Right ventricle myocardium superior (tissue), 1 donor: ENCODE data around the gene CACNA1C. TPM values are rescaled to one million over a fixed set of nuclear protein-coding genes. Genes with fewer than 3 reads are reported as not detected.
"Not testable (repeated sequence)": the region's sequence is repeated elsewhere in the genome, so short reads cannot be mapped to it uniquely, and the experiment has no call there.

Experiments
- ATAC-seq: fragments of 200-7000 bp; cut with Tn5 transposase; one replicate; pipeline ENCODE4 v1.9.1; 2020; ENCODE audit warnings: mild to moderate bottlenecking; ENCODE audit not compliant: poor library complexity
- DNase-seq: peaks from one replicate; pipeline ENCODE4 v3.0.0-alpha.2; 2020
- intact Hi-C: fragments of 100-400 bp; cut with DNase I; formaldehyde crosslinking; loops from one replicate; pipeline ENCODE4 v1.11.2; 2022
- total RNA-seq: library from RNA; stranded (reverse); fragmentation: NEBNext Ultra II Directional; extraction: Animal tissue kit (Norgen Biotek cat#: 25700); gene quantifications from one replicate; pipeline ENCODE4 v1.2.1, GENCODE V29; 2021
- donor health status: DM: no; HTN: yes; CAD: no; lungs with severe emphysema.

Gene CACNA1C
- total RNA-seq, 1 donor from 2014 or later, result 151 TPM

DNA sequence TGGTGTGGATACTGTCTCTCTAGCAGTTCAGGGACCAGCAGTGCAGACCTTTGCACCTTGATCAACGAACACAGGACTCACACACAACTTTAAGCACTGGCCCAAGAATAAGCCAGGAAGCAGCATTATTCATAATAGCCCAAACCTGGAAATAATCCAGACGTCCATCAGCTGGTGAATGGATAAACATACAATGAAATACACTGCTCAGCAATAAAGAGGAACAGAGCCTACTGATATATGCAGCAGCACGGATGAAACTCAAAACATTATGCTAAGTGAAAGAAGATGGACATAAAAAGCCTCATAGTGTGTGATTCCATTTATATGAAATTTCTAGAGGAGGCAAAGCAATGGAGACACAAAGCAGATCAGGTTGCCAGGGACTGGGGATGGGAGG, 438.0 kb downstream of the CACNA1C start:
- ATAC-seq (no peak), DNase-seq (no peak)
- intact Hi-C loops, result no loop called here

DNA sequence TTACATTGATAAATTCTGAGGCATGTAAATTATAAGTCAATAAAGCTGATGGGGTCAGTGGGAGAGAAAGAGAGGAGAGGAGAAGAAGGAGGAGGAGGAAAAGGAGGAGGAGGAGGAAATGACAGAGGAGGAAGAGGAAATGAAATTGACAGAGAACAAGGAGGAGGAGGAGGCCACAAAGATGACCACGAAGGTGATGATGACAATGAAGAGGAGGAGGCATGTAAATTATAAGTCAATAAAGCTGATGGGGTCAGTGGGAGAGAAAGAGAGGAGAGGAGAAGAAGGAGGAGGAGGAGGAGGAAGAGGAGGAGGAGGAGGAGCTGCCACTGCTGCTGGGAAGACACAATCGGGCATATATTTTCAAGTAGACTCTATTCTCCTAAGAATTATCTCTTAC, 438.6 kb downstream of the CACNA1C start:
- ATAC-seq, DNase-seq, intact Hi-C loops: not testable (repeated sequence)

DNA sequence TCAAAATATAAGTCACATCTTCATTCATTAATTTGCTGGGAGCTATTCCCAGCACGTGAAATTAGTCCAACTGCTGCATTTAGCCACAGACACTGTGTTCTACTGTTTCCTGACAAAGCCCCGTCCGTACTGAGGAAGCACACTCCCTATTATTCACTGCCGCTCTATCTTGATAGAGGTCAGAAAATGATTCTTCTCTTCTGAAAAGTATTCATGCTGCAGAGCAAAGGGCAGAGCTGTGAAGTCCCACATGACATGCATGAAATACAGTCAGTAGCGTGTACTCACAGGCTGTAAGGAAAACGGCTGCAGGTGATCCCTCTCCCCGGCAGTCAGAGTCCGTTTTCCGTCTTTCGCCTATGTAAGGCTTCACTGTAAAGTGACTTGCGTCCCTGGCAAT, 439.4 kb downstream of the CACNA1C start:
- intact Hi-C loops, result no loop called here
- ATAC-seq (no peak), DNase-seq (no peak)

DNA sequence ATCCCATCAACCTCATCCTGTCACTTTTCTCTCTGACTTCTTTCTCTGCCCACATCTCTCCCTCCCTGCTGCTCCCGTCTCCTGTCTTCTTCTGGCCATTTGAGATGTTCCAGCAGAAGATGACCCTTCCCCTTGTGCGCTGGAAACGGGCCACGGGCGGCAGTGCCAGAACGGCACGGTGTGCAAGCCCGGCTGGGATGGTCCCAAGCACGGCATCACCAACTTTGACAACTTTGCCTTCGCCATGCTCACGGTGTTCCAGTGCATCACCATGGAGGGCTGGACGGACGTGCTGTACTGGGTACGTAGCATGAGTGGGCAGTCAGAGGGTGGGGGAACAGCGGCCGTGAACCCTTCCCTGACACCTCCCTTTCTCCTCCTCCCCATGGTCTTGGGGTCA, 440.3 kb downstream of the CACNA1C start:
- ATAC-seq (no peak), DNase-seq (no peak)
- intact Hi-C loops, result no loop called here

DNA sequence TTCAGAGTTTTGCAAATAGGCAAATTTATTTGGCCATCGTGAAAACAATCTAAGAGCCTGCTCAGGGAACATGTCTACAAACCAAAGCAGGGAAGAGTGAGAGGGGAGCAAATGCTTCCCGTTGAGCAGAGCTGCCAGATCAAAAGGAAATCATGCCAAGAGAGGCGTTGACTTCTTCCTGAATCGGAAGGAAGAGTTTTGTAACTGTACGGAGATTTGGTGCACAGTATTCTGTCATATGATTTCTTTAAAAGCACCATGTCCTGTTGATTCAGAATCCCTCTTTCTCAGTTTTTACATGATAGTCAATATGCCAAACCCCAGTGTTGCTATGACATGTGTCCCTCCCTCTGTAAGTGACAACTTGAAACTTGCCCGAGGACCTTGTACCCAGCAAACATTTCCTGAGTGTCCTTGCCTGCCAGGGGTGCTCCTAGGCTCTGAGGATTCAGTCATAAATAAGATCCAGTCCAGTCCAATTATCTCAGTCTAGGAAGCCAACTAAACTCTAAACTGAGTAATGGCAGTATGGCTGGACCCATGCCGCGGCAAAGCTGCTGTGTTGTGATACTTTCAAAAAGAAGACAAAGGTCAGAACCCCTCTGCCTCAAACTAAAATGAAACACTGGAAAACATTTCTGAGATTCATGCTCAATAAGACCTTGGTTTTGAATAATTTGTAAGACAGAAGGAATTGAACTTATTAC, 441.9 kb downstream of the CACNA1C start:
- intact Hi-C loops, result no loop called here
- DNase-seq, result no peak
- ATAC-seq, result peak; percentile 78

DNA sequence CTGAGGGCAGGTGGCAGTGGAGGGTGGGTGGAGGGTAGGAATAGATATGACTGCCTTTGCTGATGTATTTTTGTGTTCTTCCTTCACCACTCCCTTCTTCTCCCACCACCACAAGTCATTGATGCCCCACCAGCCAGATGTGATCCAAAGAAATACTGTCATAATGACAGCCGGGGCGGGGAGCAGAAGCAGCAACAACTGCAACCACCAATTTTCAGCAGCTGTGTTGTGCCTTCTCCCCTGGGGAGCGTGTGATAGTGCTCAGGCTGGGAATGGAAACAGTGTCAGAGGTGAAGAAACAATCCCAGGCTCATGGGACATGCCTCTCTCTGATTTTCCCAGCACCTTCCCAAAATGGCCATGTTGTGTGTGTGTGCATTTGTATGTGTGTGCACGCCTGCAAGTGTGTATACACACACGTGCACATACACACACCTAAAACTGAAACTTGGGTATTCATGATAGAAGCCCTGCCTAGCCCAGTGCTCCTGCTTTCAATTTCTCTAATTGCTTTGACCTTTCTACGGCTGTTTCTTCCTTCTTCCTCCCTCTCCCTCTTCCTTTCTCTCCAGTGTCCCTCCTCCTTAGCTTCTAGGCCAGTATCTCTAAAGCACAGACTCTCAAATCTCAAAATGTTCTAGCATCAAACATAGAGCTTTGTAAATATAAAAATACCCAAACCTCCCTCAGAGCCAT, 442.8 kb downstream of the CACNA1C start:
- no peak for DNase-seq
- peak; percentile 50 for ATAC-seq
- intact Hi-C loops, result no loop called here

DNA sequence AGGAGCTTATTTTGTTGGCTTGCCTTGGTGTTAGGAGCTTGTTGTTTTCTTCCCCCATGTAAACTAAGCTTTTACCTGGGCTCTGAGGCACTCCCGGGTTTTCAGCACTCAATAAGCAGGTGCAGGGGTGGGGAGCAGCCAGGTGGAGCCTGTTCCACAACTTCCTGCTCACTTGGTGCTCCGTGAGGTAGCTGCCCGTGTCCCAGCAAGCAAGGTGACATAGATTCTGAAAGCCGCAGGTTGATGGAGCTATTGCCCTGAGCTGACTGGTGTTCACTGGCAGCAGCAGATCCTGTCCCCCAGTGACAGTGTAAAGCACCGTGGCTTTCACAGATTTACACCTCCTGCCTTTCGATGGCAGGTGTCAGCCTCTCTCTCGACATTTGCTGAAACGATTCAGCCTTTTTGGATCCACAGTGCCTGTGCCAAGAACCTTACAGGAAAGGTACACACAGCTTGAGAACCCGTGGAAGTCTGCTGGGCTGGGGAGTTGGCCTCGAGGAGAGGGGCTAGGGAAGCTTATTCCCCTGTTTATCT, 446.2 kb downstream of the CACNA1C start:
- intact Hi-C loops, result no loop called here
- ATAC-seq (no peak), DNase-seq (no peak)

DNA sequence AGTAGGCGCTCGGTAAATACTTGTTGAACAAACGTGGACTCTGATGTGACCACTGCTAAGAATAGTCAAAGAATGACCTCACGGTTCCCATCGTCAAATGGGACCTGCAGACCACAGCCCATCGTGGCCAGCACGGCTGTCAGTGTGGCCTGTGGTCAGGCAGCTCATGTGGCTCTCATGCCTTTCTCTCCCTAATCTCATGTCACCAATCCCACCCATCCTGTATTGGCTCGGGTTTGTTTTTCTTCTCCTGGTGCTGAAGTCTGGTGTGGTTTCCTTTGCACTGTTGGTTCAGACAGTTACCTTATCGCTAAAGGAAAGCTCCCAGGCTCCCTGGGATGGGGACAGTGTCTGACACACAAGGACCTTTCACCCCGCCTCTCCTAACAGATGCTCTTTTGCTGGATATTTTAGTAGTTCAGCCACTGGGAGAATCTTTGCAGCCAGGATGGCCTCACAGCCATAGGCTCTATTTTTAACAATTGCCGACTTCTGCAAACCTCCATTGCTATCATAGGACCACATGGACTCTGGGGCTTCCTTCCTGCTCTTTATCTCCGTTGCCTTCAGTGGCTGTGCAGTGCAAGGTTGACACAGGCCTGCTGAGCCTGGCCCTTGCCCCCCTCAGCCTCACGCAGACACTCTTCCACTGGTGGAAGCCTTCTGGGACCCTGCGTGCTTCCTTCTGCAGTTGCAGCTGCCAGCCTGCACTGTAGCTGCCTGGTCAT, 448.8 kb downstream of the CACNA1C start:
- DNase-seq (peak; percentile 53), ATAC-seq (peak; percentile 67)
- intact Hi-C loops, result no loop called here

DNA sequence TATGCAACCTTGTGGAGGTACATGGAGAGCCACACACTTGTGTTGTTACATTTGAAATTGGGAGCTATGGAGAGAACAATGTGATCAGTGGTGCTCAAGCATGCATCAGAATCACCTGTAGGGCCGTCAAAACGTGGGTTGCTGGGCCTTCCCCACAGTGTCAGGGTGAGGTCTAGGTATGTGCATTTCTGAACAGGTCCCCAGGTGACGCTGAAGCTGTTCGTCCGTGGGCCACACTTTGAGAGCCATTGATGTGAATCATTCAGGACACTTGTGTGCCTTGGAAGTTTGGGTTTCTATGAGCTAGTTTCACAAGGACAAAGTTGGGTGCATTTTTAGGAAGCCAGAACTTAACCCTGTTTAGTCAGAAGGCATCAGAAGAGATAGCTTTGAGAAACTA, 450.2 kb downstream of the CACNA1C start:
- intact Hi-C loops, result no loop called here
- ATAC-seq, result no peak
- no peak for DNase-seq

DNA sequence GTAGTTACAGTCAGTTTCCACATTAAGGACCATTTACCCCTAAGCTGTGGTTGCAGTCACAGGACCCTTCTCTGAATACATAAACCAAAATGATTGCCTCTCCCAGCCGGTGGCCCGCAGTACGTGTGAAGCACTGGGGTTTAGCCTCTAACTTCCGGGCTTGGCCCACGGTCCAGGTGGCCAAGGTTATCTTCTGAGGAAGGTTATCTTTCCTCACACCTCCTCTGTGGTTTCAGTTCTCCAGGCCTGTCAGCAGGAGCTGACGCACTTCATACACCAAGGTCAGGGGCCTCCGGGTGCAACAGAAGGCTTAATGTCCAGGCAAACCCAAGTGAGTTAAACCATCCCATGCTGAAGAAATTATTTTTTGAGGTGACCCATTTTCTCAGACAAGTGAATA, 451.0 kb downstream of the CACNA1C start:
- peak; percentile 61 for DNase-seq
- peak; percentile 63 for ATAC-seq

DNA sequence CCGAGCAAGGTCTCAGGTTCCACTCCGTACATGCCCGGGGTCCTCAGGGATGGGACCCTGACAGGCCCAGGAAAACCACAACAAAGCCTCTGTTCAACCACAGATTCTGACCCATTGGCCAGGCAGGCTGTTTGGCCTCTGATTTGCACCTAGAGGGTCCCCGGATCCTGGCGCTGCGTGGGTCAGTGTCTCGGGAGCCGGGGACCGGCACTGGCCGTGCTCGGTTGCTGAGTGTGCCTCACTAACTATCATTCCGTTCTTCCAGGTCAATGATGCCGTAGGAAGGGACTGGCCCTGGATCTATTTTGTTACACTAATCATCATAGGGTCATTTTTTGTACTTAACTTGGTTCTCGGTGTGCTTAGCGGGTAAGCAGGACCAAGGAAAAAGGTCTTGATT, 451.8 kb downstream of the CACNA1C start:
- intact Hi-C loops, result no loop called here
- no peak for ATAC-seq
- no peak for DNase-seq

More for the DNA sequence above, 451.0 kb downstream of the CACNA1C start:
- intact Hi-C loops, result no loop called here

DNA sequence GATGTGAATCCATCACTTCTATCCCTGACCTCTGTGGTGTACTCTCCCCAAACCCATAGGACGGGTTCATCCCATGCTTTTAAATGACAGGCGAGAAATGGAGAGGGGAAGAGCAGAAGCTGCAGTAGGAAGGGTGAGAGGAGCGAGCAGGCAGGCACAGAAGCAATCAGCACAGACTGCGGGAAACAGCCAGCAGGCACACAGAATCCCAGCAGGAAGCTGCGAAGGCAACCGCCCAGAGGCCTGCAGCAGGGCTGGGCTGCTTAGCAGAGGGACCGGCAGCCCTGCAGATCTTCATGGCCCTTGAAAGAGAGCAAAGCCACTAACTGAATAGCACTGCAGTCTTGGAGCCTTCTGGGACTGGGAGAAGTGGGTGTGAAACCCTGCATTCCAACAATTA, 455.0 kb downstream of the CACNA1C start:
- intact Hi-C loops, result no loop called here
- ATAC-seq, result no peak
- no peak for DNase-seq

DNA sequence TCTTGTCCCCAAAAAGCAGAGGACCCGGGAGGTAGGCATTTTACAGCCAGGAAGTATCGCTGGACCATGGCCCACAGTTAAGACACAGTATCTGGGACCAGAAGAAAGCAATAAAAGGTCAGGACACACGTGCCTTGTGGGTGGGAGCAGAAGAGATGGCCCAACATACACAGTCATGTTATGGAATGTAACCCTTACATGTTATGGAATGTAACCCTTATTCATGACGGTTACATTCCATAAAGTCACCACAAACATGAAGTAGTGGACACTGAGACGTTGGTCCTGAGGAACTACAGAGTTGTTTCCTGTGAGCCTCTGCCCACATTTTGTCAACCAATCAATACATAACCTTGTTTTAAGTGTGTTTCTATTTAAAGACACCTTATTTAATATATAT, 456.4 kb downstream of the CACNA1C start:
- ATAC-seq (no peak), DNase-seq (no peak)
- intact Hi-C loops, result no loop called here

DNA sequence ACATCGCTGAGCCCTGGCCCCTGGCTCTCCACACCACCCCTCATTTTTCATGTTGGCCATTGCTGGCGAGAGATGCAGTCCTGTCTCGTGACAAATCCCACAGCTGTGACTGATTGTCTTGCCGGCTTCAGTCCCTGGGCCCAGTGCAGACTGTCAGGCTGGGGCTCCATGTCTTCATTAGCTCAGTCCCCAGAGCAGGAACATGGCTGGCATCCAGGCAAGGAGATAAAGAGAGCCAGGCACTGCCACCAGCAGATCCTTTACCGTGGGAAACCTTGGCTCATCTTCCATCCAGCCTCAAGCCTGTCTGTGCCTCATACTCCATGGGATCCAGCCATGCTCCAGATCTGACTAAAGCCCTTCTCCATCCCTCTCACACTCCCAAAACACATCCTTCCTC, 457.3 kb downstream of the CACNA1C start:
- peak; percentile 82 for ATAC-seq
- DNase-seq, result peak; percentile 65
- intact Hi-C loops, result no loop called here

DNA sequence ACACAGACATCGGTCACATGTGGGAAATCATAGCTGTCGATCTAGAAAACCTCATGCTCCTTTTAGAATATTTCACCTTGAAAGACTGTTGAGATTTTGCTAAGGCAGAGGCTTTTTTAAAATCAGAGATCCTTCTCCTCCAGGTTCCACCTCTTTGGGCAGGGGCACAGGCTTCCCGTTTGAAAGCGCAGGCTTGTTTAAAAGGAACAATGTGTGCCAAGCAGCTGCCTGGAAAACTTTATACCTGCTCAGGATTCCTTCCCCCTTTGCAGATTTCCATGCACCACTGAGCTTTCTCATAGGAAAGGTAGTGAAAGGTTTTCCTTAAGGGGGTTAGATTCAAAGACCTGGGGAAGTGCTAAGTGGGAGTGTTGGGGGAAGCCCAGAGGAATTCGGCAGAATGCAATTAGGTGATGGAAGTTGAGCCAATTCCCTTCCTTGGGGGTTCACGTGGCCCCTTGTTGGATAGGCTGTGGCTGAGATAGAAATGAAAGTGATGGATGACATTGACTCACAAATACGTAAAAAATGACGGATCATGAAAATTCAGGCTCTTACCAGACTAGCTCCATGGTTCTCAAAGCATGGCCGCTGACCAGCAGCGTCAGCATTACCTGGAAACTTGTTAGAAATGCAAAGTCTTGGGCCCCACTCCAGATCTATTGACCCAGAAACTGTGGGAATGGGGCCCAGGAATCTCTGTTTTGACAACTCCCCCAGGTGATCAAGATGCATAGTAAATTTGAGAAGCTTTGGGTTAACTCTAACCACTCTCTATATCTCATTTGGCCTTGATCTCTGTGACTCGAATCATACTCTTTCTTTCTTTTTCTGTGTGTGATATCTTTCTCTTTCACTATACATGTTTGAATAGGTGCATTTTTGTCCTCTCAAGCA, 460.6 kb downstream of the CACNA1C start:
- ATAC-seq (no peak), DNase-seq (no peak)
- intact Hi-C loops, result no loop called here

DNA sequence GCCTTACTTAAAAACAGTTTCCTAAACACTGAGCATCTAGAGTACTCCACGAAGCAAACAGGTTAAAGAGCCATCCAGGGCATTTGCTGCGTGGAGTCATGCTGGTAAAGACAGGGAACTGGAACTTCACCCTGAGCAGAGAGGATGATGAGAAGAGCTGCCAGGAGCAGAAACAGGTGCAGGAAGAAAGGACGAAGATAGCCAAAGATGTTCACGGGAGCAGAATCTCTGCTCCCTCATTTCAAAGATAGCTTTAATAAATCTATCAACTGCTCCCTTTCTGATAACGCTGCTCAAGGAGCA, 461.2 kb downstream of the CACNA1C start:
- no peak for ATAC-seq
- intact Hi-C loops, result no loop called here
- no peak for DNase-seq

DNA sequence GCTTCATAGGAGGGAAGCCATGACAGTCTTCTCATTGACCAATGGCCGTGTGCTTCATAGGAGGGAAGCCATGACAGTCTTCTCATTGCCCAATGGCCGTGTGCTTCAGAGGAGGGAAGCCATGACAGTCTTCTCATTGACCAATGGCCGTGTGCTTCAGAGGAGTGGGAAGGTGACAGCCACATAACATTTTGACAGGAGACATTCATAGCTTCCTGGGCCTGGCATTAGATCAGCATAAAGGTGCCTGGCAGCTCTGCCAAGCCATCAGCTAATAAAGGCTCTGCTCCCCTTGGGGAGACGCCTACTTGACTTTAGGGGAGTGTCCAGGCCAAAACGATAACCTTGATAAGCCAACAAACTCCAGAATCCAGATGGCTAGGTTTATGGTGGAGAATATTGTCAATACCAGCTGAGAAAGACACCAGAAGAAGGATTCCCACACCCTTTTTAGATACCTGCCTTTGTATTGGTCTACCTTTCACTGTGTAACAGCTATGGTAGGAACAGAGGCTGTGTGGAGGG, 468.0 kb downstream of the CACNA1C start:
- DNase-seq (no peak), ATAC-seq (no peak)
- intact Hi-C loops, result no loop called here

DNA sequence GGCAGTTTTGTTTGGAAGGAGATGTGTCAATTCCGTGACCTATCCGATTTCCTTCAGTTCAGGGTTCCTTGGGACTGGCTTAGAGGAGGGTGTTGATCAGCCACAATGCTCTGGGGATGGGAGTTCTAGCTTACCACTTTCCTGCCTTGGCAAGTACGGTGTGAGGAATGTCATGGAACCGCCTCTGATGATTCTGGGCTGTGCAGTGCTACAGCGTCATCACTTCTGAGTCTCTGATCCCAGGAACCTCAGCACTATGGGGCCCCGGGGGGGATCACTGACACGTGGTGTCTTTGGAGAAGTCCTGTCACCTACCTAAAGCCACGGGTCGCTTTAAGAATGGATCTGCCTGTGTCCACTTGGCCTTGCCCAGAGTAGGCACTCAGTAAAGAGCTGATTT, 470.5 kb downstream of the CACNA1C start:
- intact Hi-C loops, result no loop called here
- ATAC-seq, result no peak

DNA sequence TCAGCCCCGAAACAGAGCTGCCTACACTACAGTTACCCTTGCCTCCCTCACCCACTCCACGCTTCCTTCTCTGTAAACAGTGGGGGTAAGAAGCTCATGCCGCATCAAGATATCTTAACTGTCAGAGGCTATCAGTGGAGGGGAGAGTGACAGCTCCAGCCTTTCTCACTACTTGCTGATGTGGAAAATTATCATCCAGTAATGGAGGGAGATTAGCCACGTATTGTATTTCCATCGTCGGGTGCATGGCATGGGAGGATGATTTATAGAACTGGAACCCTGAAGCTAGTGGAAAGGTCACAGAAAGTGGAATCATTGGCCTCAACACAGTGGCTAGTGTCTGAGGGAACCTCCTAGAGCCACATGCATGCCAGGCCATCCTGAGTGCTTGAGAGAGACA, 471.1 kb downstream of the CACNA1C start:
- intact Hi-C loops, result no loop called here
- no peak for ATAC-seq
- no peak for DNase-seq

More for the DNA sequence above, 470.5 kb downstream of the CACNA1C start:
- DNase-seq, result no peak
